Liver (tissue), 9 donors: ENCODE data around the gene ADAM19. TPM values are rescaled to one million over a fixed set of nuclear protein-coding genes. Genes with fewer than 3 reads are reported as not detected.

Experiments used
- DNase-seq: peaks from one replicate; pipeline ENCODE4 v3.0.0-alpha.2; 2017; ENCODE audit warnings: low spot score
- H3K27ac ChIP-seq, 2 donors: one replicate each; pipeline ENCODE4 v1.7.0; 2013; ENCODE audit warnings: inconsistent platforms in 2 of 2, low read length in 2 of 2, control low read depth in 1 of 2, low read depth in 1 of 2, mild to moderate bottlenecking in 1 of 2
- H3K27me3 ChIP-seq, 4 donors: one replicate each; pipeline versions ENCODE4 v1.6.1 to v1.7.0; 2013; ENCODE audit warnings: low read length in 3 of 4, inconsistent platforms in 1 of 4, mild to moderate bottlenecking in 1 of 4, moderate library complexity in 1 of 4; ENCODE audit not compliant: control insufficient read depth in 4 of 4, insufficient read depth in 4 of 4
- H3K36me3 ChIP-seq, 4 donors: one replicate each; pipeline versions ENCODE4 v1.6.1 to v1.7.0; 2013; ENCODE audit warnings: low read length in 3 of 4, mild to moderate bottlenecking in 3 of 4, low read depth in 1 of 4, moderate library complexity in 1 of 4; ENCODE audit not compliant: control insufficient read depth in 4 of 4, insufficient read depth in 3 of 4
- H3K4me1 ChIP-seq, 4 donors: one replicate each; pipeline versions ENCODE4 v1.6.1 to v1.7.0; 2013; ENCODE audit warnings: low read length in 3 of 4, mild to moderate bottlenecking in 3 of 4, moderate library complexity in 1 of 4; ENCODE audit not compliant: control insufficient read depth in 4 of 4, insufficient read depth in 4 of 4
- H3K4me3 ChIP-seq, 3 donors: one replicate each; pipeline versions ENCODE4 v1.6.1 to v1.7.0; 2013; ENCODE audit warnings: low read length in 3 of 3, control low read depth in 1 of 3, low read depth in 1 of 3, mild to moderate bottlenecking in 1 of 3
- H3K9ac ChIP-seq, 2 donors: one replicate each; pipeline ENCODE4 v1.7.0; 2013; ENCODE audit warnings: low read length in 2 of 2, mild to moderate bottlenecking in 2 of 2, moderate library complexity in 2 of 2, control low read depth in 1 of 2, low read depth in 1 of 2
- H3K9me3 ChIP-seq, 4 donors: one replicate each; pipeline versions ENCODE4 v1.6.1 to v1.7.0; 2013; ENCODE audit warnings: low read length in 3 of 4; ENCODE audit not compliant: control insufficient read depth in 4 of 4
- ATF3 ChIP-seq: IDR thresholded peaks from 2 replicates; pipeline ENCODE4 v1.6.1; 2016; ENCODE audit warnings: antibody characterized with exemption
- EGR1 ChIP-seq, 2 donors: IDR thresholded peaks; 2 replicates each; pipeline ENCODE4 v1.6.1; 2016 to 2018; ENCODE audit warnings: antibody characterized with exemption in 2 of 2, low read depth in 2 of 2
- FOXA1 ChIP-seq: IDR thresholded peaks from 2 replicates; pipeline ENCODE4 v1.6.1; 2016; ENCODE audit warnings: antibody characterized with exemption
- FOXA2 ChIP-seq: IDR thresholded peaks from 2 replicates; pipeline ENCODE4 v1.6.1; 2016; ENCODE audit warnings: antibody characterized with exemption
- GABPA ChIP-seq, 2 donors: IDR thresholded peaks in 1 of 2; conservative IDR thresholded peaks in 1 of 2; 2 replicates each; pipeline ENCODE4 v1.6.1; 2016; ENCODE audit warnings: antibody characterized with exemption in 2 of 2, mild to moderate bottlenecking in 1 of 2, moderate library complexity in 1 of 2
- HNF4G ChIP-seq: IDR thresholded peaks from 2 replicates; pipeline ENCODE4 v1.6.1; 2016; ENCODE audit warnings: antibody characterized with exemption
- JUND ChIP-seq, 2 donors: IDR thresholded peaks; 2 replicates each; pipeline ENCODE4 v1.6.1; 2016; ENCODE audit warnings: antibody characterized with exemption in 2 of 2
- RAD21 ChIP-seq, 2 donors: IDR thresholded peaks; 2 replicates each; pipeline ENCODE4 v1.6.1; 2016; ENCODE audit warnings: antibody characterized with exemption in 2 of 2, mild to moderate bottlenecking in 2 of 2
- REST ChIP-seq: IDR thresholded peaks from 2 replicates; pipeline ENCODE4 v1.6.1; 2016; ENCODE audit warnings: antibody characterized with exemption, mild to moderate bottlenecking
- RXRA ChIP-seq, 2 donors: IDR thresholded peaks; 2 replicates each; pipeline ENCODE4 v1.6.1; 2017 to 2018; ENCODE audit warnings: antibody characterized with exemption in 2 of 2, mild to moderate bottlenecking in 1 of 2
- SP1 ChIP-seq: IDR thresholded peaks from 2 replicates; pipeline ENCODE4 v1.6.1; 2018; ENCODE audit warnings: antibody characterized with exemption, mild to moderate bottlenecking
- TAF1 ChIP-seq: conservative IDR thresholded peaks from 2 replicates; pipeline ENCODE4 v1.6.1; 2016; ENCODE audit warnings: antibody characterized with exemption, mild to moderate bottlenecking
- WGBS: extraction: QIAGEN DNeasy Blood & Tissue Kit; methylation state at CpG from one replicate; pipeline ENCODE4 v1.1.7; 2013; 5-methylcytosine and 5-hydroxymethylcytosine counted together
- polyA plus RNA-seq, 2 donors: library from polyadenylated mRNA; stranded (reverse) in 1 of 2; unstranded in 1 of 2; fragments of 200-250 nt in 1 of 2; fragments of >200 nt in 1 of 2; fragmentation: Nextera tagmentation in 1 of 2; extraction: Ambion mirVana in 1 of 2; gene quantifications; one replicate each; pipeline versions ENCODE4 v1.2.1 to v1.2.3, GENCODE V29; 2013 to 2015
- total RNA-seq, 2 donors: library from RNA; depleted of rRNA; stranded (reverse); fragments of >200 nt; gene quantifications; one replicate each; pipeline ENCODE4 v1.2.3, GENCODE V29; 2014
- TF ChIP-seq, protein P1 (sequence below): IDR thresholded peaks from 2 replicates; pipeline ENCODE4 v1.6.1; 2016; ENCODE audit warnings: antibody characterized with exemption
- TF ChIP-seq, protein P2 (sequence below): fragments of 150-350 bp; IDR thresholded peaks from 2 replicates; pipeline ENCODE4 v1.5.1; 2017; ENCODE audit warnings: improper control_type of control experiment, low read depth, low read length; ENCODE audit not compliant: missing input control
- donor health status: healthy.
- donor health status: healthy.
- donor health status: healthy.
- donor health status: healthy.
- donor health status: healthy.

The ADAM19 gene
- total and polyA plus RNA-seq, 4 donors = 2.4 to 7.1 (median 2.9) TPM

DNA sequence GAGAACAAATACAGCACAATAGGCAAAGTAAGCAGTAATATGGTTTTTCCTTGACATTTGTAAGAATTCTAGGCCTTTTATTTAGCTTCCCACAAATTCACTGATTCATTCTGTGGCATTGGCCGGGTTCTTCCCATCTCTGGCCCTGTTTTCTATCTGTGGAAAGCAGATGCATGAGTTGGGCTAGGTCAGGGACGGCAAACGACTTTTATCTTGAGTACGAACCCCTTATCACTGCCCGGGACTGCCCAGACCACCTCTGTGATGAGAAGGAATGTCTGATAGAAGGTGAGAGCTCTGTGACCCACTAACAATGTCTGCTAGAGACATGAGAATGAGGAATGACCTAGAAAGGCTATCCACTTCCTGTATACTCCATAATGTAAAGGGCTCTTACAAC lies 35.4 kb upstream of the ADAM19 start:
- H3K9me3 ChIP-seq = no peaks in the 10 kb centered on the region
- H3K27me3 ChIP-seq = no peaks in the 10 kb centered on the region
- H3K9ac ChIP-seq = no peak overlapping the region
- TF ChIP-seq RXRA (IDR thresholded peaks at IDR 0.05) (no peak), RAD21 (IDR thresholded peaks at IDR 0.05) (no peak), EGR1 (IDR thresholded peaks at IDR 0.05; ENCODE audit: low read depth in 2 of 2) (no peak), GABPA (IDR thresholded peaks at IDR 0.05 in 1 of 2, conservative IDR thresholded peaks at IDR 0.05 in 1 of 2) (no peak), REST (no peak), JUND (IDR thresholded peaks at IDR 0.05) (no peak), FOXA1 (no peak), FOXA2 (no peak), HNF4G (no peak), ATF3 (no peak), TAF1 (no peak), SP1 (no peak)
- TF ChIP-seq, protein P1, sequence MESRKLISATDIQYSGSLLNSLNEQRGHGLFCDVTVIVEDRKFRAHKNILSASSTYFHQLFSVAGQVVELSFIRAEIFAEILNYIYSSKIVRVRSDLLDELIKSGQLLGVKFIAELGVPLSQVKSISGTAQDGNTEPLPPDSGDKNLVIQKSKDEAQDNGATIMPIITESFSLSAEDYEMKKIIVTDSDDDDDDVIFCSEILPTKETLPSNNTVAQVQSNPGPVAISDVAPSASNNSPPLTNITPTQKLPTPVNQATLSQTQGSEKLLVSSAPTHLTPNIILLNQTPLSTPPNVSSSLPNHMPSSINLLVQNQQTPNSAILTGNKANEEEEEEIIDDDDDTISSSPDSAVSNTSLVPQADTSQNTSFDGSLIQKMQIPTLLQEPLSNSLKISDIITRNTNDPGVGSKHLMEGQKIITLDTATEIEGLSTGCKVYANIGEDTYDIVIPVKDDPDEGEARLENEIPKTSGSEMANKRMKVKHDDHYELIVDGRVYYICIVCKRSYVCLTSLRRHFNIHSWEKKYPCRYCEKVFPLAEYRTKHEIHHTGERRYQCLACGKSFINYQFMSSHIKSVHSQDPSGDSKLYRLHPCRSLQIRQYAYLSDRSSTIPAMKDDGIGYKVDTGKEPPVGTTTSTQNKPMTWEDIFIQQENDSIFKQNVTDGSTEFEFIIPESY = no peak
- TF ChIP-seq, protein P2, sequence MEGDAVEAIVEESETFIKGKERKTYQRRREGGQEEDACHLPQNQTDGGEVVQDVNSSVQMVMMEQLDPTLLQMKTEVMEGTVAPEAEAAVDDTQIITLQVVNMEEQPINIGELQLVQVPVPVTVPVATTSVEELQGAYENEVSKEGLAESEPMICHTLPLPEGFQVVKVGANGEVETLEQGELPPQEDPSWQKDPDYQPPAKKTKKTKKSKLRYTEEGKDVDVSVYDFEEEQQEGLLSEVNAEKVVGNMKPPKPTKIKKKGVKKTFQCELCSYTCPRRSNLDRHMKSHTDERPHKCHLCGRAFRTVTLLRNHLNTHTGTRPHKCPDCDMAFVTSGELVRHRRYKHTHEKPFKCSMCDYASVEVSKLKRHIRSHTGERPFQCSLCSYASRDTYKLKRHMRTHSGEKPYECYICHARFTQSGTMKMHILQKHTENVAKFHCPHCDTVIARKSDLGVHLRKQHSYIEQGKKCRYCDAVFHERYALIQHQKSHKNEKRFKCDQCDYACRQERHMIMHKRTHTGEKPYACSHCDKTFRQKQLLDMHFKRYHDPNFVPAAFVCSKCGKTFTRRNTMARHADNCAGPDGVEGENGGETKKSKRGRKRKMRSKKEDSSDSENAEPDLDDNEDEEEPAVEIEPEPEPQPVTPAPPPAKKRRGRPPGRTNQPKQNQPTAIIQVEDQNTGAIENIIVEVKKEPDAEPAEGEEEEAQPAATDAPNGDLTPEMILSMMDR = no peak
- H3K36me3 ChIP-seq = no peaks in the 10 kb centered on the region
- WGBS = 78% methylated on average over 5 of the region's 5 CpGs
- no peak overlapping the region for H3K4me3 ChIP-seq
- DNase-seq = no peak
- no peaks in the 10 kb centered on the region for H3K4me1 ChIP-seq
- H3K27ac ChIP-seq = no peak overlapping the region

- TF ChIP-seq ATF3 = no peak
- Histone ChIP-seq H3K36me3 (no peaks in the 10 kb centered on the region), H3K4me1 (no peaks in the 10 kb centered on the region), H3K27me3 (no peaks in the 10 kb centered on the region), H3K9me3 (no peaks in the 10 kb centered on the region), H3K9ac (no peak overlapping the region), H3K4me3 (no peak overlapping the region), H3K27ac (no peak overlapping the region)
- no peak for DNase-seq
- WGBS = 84% methylated on average over 8 of the region's 8 CpGs
Measured at GRCh38 chr5:157608972-157609565, 33.5 kb upstream of the ADAM19 start.
